Measurements from ENCODE around the gene VSIG4. TPM values are rescaled to one million over a fixed set of nuclear protein-coding genes. Genes with fewer than 3 reads are reported as not detected.

Gene VSIG4
- total RNA-seq, 2 donors from 2014 or later: 14.8 to 38.9 TPM

GRCh38 chrX:66017659-66018170 lies 22.2 kb downstream of the VSIG4 start:
- DNase-seq (peak in 1 of 4 donors; percentile 24), ATAC-seq (no peak)
- H3K9me3 ChIP-seq: no peaks in the 10 kb centered on the region
- H3K4me1 ChIP-seq: no peaks in the 10 kb centered on the region
- H3K36me3 ChIP-seq (replicated peaks in 1 of 2; ENCODE audit: insufficient read depth in 1 of 2, low read depth in 2 of 2): no peaks in the 10 kb centered on the region
- TF ChIP-seq POLR2A (IDR thresholded peaks at IDR 0.05): no peak
- no peak for TF ChIP-seq CTCF (IDR thresholded peaks at IDR 0.05)
- no peak overlapping the region for H3K4me3 ChIP-seq
- H3K27ac ChIP-seq: no peak overlapping the region
- intact Hi-C loops (cut with DNase I): no loop called here
- no peaks in the 10 kb centered on the region for H3K27me3 ChIP-seq

- TF ChIP-seq CTCF (IDR thresholded peaks at IDR 0.05): no peak
- no peak for TF ChIP-seq POLR2A (IDR thresholded peaks at IDR 0.05)
- ATAC-seq (no peak), DNase-seq (no peak)
- Histone ChIP-seq H3K4me3 (no peak overlapping the region), H3K27ac (no peak overlapping the region), H3K4me1 (no peaks in the 10 kb centered on the region), H3K27me3 (no peaks in the 10 kb centered on the region), H3K36me3 (replicated peaks in 1 of 2; ENCODE audit: insufficient read depth in 1 of 2, low read depth in 2 of 2) (no peaks in the 10 kb centered on the region), H3K9me3 (no peaks in the 10 kb centered on the region)
- WGBS, 2 donors: 34 to 36% methylated on average over 2 of the region's 2 CpGs
- intact Hi-C loops (cut with DNase I): no loop called here
Measured at GRCh38 chrX:66016905-66017658, 22.8 kb downstream of the VSIG4 start.

GRCh38 chrX:66015900-66016689 lies 23.8 kb downstream of the VSIG4 start:
- WGBS, 2 donors: 0 to 60% methylated on average over 1 of the region's 1 CpG
- Histone ChIP-seq H3K36me3 (replicated peaks in 1 of 2; ENCODE audit: insufficient read depth in 1 of 2, low read depth in 2 of 2) (no peaks in the 10 kb centered on the region), H3K27ac (no peak overlapping the region), H3K9me3 (no peaks in the 10 kb centered on the region), H3K4me3 (no peak overlapping the region), H3K27me3 (no peaks in the 10 kb centered on the region), H3K4me1 (no peaks in the 10 kb centered on the region)
- intact Hi-C loops (cut with DNase I): no loop called here
- TF ChIP-seq POLR2A (IDR thresholded peaks at IDR 0.05): no peak
- TF ChIP-seq CTCF (IDR thresholded peaks at IDR 0.05): no peak
- DNase-seq: no peak
- ATAC-seq: no peak

GRCh38 chrX:66015152-66015831 lies 24.6 kb downstream of the VSIG4 start:
- no peaks in the 10 kb centered on the region for H3K9me3 ChIP-seq
- H3K36me3 ChIP-seq (replicated peaks in 1 of 2; ENCODE audit: insufficient read depth in 1 of 2, low read depth in 2 of 2): no peaks in the 10 kb centered on the region
- H3K4me1 ChIP-seq: no peaks in the 10 kb centered on the region
- DNase-seq (peak in 1 of 4 donors; percentile 36), ATAC-seq (no peak)
- H3K4me3 ChIP-seq: no peak overlapping the region
- intact Hi-C loops (cut with DNase I): no loop called here
- H3K27ac ChIP-seq: no peak overlapping the region
- H3K27me3 ChIP-seq: no peaks in the 10 kb centered on the region
- TF ChIP-seq POLR2A (IDR thresholded peaks at IDR 0.05): peak in 1 of 3 donors; percentile 29
- TF ChIP-seq CTCF (IDR thresholded peaks at IDR 0.05): no peak
- 25 to 46% methylated on average over 2 of the region's 2 CpGs for WGBS, 2 donors

All from body of pancreas (tissue), 4 donors.